ENCODE results near the gene TCERG1L. TPM values are rescaled to one million over a fixed set of nuclear protein-coding genes. Genes with fewer than 3 reads are reported as not detected.
A peak's percentile ranks its signal among the peaks of the same experiment; 100 is the strongest.

Gene TCERG1L
- total and polyA plus RNA-seq, 4 donors = 1.9 to 23.5 (median 14.9) TPM

GRCh38 chr10:131266936-131267813, 44.3 kb downstream of the TCERG1L start:
- DNase-seq (ENCODE audit: low read depth in 4 of 6, low spot score in 6 of 6) = no peak
- Histone ChIP-seq H3K9me3 (ENCODE audit: control insufficient read depth, insufficient read depth, low read length) (peaks cover 4% of the 10 kb centered on the region), H3K27ac (ENCODE audit: low read depth, low read length) (no peak overlapping the region), H3K27me3 (ENCODE audit: control insufficient read depth, insufficient read depth, low read length) (no peaks in the 10 kb centered on the region), H3K4me3 (ENCODE audit: low read depth, low read length) (no peak overlapping the region), H3K4me1 (ENCODE audit: control insufficient read depth, insufficient read depth, low read length) (peaks cover 14% of the 10 kb centered on the region), H3K36me3 (ENCODE audit: control insufficient read depth, insufficient read depth, low read length) (peaks cover 21% of the 10 kb centered on the region)
- 93% methylated on average over 14 of the region's 14 CpGs for WGBS (ENCODE audit: insufficient coverage)

- no peaks in the 10 kb centered on the region for H3K4me1 ChIP-seq (ENCODE audit: control insufficient read depth, insufficient read depth, low read length)
- H3K36me3 ChIP-seq (ENCODE audit: control insufficient read depth, insufficient read depth, low read length) = peaks cover 23% of the 10 kb centered on the region
- H3K9me3 ChIP-seq (ENCODE audit: control insufficient read depth, insufficient read depth, low read length) = peaks cover 4% of the 10 kb centered on the region
- DNase-seq (ENCODE audit: low read depth in 4 of 6, low spot score in 6 of 6) = no peak
- H3K27ac ChIP-seq (ENCODE audit: low read depth, low read length) = no peak overlapping the region
- WGBS (ENCODE audit: insufficient coverage) = 89% methylated on average over 6 of the region's 11 CpGs
- H3K27me3 ChIP-seq (ENCODE audit: control insufficient read depth, insufficient read depth, low read length) = no peaks in the 10 kb centered on the region
- H3K4me3 ChIP-seq (ENCODE audit: low read depth, low read length) = no peak overlapping the region
Observed at GRCh38 chr10:131264110-131264788, 47.3 kb downstream of the TCERG1L start.

DNA sequence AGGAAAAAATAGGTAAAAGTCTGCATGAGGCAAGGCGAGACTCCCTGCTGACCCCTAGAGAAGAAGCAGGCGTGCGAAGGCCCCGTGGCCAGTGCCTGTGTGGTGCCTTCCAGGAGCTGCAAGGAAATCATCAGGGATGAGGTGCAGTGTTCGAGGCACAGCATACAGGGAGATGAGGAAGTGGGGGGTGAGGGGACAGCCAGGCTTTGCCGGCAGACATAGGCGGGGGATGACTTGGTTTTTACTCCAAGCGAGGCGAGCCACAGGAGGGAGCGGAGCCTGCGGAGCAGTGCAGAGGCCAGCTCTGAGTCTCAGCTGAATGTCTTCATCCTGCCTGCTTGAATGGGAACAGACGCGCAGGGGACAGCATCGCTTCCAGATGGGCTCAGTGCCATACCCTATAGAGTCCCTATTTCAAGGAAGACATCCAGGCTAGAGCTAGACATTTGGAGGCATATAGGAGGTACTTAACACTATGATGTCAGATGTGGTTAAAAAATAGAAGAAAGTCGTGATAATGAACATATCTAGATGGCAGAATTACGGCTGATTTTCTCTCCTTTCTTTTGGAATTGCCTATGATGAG, 49.5 kb downstream of the TCERG1L start:
- no peaks in the 10 kb centered on the region for H3K9me3 ChIP-seq (ENCODE audit: control insufficient read depth, insufficient read depth, low read length)
- H3K4me3 ChIP-seq (ENCODE audit: low read depth, low read length) = no peak overlapping the region
- no peaks in the 10 kb centered on the region for H3K4me1 ChIP-seq (ENCODE audit: control insufficient read depth, insufficient read depth, low read length)
- no peaks in the 10 kb centered on the region for H3K27me3 ChIP-seq (ENCODE audit: control insufficient read depth, insufficient read depth, low read length)
- no peak overlapping the region for H3K27ac ChIP-seq (ENCODE audit: low read depth, low read length)
- H3K36me3 ChIP-seq (ENCODE audit: control insufficient read depth, insufficient read depth, low read length) = peaks cover 22% of the 10 kb centered on the region
- DNase-seq (ENCODE audit: low read depth in 4 of 6, low spot score in 6 of 6) = peak in 1 of 6 donors; percentile 69
- 73% methylated on average over 11 of the region's 16 CpGs for WGBS (ENCODE audit: insufficient coverage)

- DNase-seq (ENCODE audit: low read depth in 4 of 6, low spot score in 6 of 6) = no peak
Observed at GRCh38 chr10:131260452-131261211, 50.9 kb downstream of the TCERG1L start.

DNA sequence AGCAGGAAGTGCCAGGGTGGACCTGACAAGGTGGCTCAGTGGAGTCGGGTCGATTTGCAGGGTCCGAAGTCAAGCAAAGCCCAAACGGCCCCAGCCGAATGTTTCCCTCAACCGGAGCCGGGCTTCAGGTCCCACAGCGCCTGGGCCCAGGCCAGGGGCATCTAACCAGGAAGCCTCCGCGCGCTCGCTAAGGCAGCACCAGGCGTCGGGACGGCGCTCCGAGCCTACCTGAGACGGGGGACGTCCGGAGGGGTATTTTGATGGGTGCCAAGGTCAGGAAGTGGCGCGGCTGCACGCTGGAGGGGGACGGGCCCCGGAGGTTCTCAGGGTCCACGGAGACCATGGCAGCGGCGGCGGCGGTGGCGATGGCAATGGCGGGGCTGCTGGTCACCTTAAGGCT, 51.5 kb downstream of the TCERG1L start:
- no peaks in the 10 kb centered on the region for H3K4me1 ChIP-seq (ENCODE audit: control insufficient read depth, insufficient read depth, low read length)
- DNase-seq (ENCODE audit: low read depth in 4 of 6, low spot score in 6 of 6) = no peak
- 97% methylated on average over 32 of the region's 32 CpGs for WGBS (ENCODE audit: insufficient coverage)
- no peak overlapping the region for H3K27ac ChIP-seq (ENCODE audit: low read depth, low read length)
- no peak overlapping the region for H3K4me3 ChIP-seq (ENCODE audit: low read depth, low read length)
- H3K27me3 ChIP-seq (ENCODE audit: control insufficient read depth, insufficient read depth, low read length) = no peaks in the 10 kb centered on the region
- no peaks in the 10 kb centered on the region for H3K9me3 ChIP-seq (ENCODE audit: control insufficient read depth, insufficient read depth, low read length)
- H3K36me3 ChIP-seq (ENCODE audit: control insufficient read depth, insufficient read depth, low read length) = peaks cover 23% of the 10 kb centered on the region

More at GRCh38 chr10:131260452-131261211, 50.9 kb downstream of the TCERG1L start:
- Histone ChIP-seq H3K27me3 (ENCODE audit: control insufficient read depth, insufficient read depth, low read length) (no peaks in the 10 kb centered on the region), H3K27ac (ENCODE audit: low read depth, low read length) (no peak overlapping the region), H3K36me3 (ENCODE audit: control insufficient read depth, insufficient read depth, low read length) (peaks cover 23% of the 10 kb centered on the region), H3K9me3 (ENCODE audit: control insufficient read depth, insufficient read depth, low read length) (no peaks in the 10 kb centered on the region), H3K4me3 (ENCODE audit: low read depth, low read length) (no peak overlapping the region), H3K4me1 (ENCODE audit: control insufficient read depth, insufficient read depth, low read length) (no peaks in the 10 kb centered on the region)
- WGBS (ENCODE audit: insufficient coverage) = 89% methylated on average over 16 of the region's 17 CpGs

- Histone ChIP-seq H3K4me1 (ENCODE audit: control insufficient read depth, insufficient read depth, low read length) (no peaks in the 10 kb centered on the region), H3K27ac (ENCODE audit: low read depth, low read length) (no peak overlapping the region), H3K4me3 (ENCODE audit: low read depth, low read length) (no peak overlapping the region), H3K36me3 (ENCODE audit: control insufficient read depth, insufficient read depth, low read length) (peaks cover 23% of the 10 kb centered on the region), H3K9me3 (ENCODE audit: control insufficient read depth, insufficient read depth, low read length) (no peaks in the 10 kb centered on the region), H3K27me3 (ENCODE audit: control insufficient read depth, insufficient read depth, low read length) (no peaks in the 10 kb centered on the region)
- 60% methylated on average over 11 of the region's 11 CpGs for WGBS (ENCODE audit: insufficient coverage)
- DNase-seq (ENCODE audit: low read depth in 4 of 6, low spot score in 6 of 6) = no peak
Observed at GRCh38 chr10:131259535-131259934, 52.0 kb downstream of the TCERG1L start.

GRCh38 chr10:131258256-131258655, 53.3 kb downstream of the TCERG1L start:
- no peak overlapping the region for H3K4me3 ChIP-seq (ENCODE audit: low read depth, low read length)
- no peaks in the 10 kb centered on the region for H3K9me3 ChIP-seq (ENCODE audit: control insufficient read depth, insufficient read depth, low read length)
- DNase-seq (ENCODE audit: low read depth in 4 of 6, low spot score in 6 of 6) = no peak
- H3K4me1 ChIP-seq (ENCODE audit: control insufficient read depth, insufficient read depth, low read length) = no peaks in the 10 kb centered on the region
- no peaks in the 10 kb centered on the region for H3K27me3 ChIP-seq (ENCODE audit: control insufficient read depth, insufficient read depth, low read length)
- H3K27ac ChIP-seq (ENCODE audit: low read depth, low read length) = no peak overlapping the region
- H3K36me3 ChIP-seq (ENCODE audit: control insufficient read depth, insufficient read depth, low read length) = peaks cover 20% of the 10 kb centered on the region
- 90% methylated on average over 8 of the region's 9 CpGs for WGBS (ENCODE audit: insufficient coverage)

DNA sequence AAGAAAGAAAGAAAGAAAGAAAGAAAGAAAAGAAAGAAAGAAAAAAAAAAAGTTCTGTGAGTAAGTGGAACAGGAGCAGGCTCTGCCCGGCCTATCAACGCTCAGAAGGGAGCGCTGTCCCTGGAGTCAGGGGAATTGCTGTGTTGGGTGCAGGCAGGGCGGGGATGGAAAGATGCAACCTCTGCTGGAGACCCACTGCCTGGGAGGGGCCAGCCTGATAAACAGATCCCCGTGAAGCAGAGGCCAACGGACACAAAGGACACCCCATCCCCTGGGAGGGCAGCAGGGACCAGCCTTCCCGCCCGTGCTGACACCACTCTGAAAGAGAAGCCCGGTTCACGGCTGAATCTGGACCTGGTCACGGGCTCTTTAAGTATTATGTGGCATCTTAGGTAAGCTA, 54.5 kb downstream of the TCERG1L start:
- Histone ChIP-seq H3K36me3 (ENCODE audit: control insufficient read depth, insufficient read depth, low read length) (peaks cover 23% of the 10 kb centered on the region), H3K4me1 (ENCODE audit: control insufficient read depth, insufficient read depth, low read length) (no peaks in the 10 kb centered on the region), H3K27ac (ENCODE audit: low read depth, low read length) (no peak overlapping the region), H3K9me3 (ENCODE audit: control insufficient read depth, insufficient read depth, low read length) (no peaks in the 10 kb centered on the region), H3K27me3 (ENCODE audit: control insufficient read depth, insufficient read depth, low read length) (no peaks in the 10 kb centered on the region), H3K4me3 (ENCODE audit: low read depth, low read length) (no peak overlapping the region)
- WGBS (ENCODE audit: insufficient coverage) = 94% methylated on average over 5 of the region's 11 CpGs
- DNase-seq (ENCODE audit: low read depth in 4 of 6, low spot score in 6 of 6) = no peak

DNA sequence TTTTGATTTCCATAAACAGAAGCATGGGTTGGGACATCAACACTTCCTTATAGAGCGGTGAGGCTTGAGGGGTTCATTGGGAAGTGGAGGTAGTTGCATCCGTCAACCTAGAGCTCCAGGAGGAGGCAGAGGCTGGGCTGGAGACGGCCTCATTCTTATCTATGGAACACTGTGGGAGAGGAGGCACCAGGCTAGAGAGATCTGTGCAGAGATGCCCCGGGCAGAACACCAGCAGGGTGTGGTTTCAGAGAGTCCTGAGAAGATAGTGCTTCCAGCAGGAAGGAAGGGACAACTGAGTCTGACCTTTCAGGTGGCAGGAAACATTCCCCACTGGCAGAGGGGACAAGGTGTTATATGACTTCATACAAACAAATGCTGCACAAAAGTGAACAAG, 56.7 kb downstream of the TCERG1L start:
- Histone ChIP-seq H3K27ac (ENCODE audit: low read depth, low read length) (no peak overlapping the region), H3K9me3 (ENCODE audit: control insufficient read depth, insufficient read depth, low read length) (no peaks in the 10 kb centered on the region), H3K27me3 (ENCODE audit: control insufficient read depth, insufficient read depth, low read length) (no peaks in the 10 kb centered on the region), H3K36me3 (ENCODE audit: control insufficient read depth, insufficient read depth, low read length) (peaks cover 14% of the 10 kb centered on the region), H3K4me3 (ENCODE audit: low read depth, low read length) (no peak overlapping the region), H3K4me1 (ENCODE audit: control insufficient read depth, insufficient read depth, low read length) (peaks cover 15% of the 10 kb centered on the region)
- DNase-seq (ENCODE audit: low read depth in 4 of 6, low spot score in 6 of 6) = no peak
- WGBS (ENCODE audit: insufficient coverage) = 92% methylated on average over 3 of the region's 4 CpGs

All from spinal cord (tissue), 10 donors.